CD14-positive monocyte (primary cell): ENCODE data around the gene CNOT2. TPM values are rescaled to one million over a fixed set of nuclear protein-coding genes. Genes with fewer than 3 reads are reported as not detected.

Experiments
- DNase-seq, 3 donors: peaks; one replicate each; pipeline ENCODE4 v3.0.0-alpha.2; 2011 to 2022
- H2AFZ ChIP-seq: 2 replicates; pipeline ENCODE4 v1.6.0; 2012; ENCODE audit warnings: mild to moderate bottlenecking, low read depth, low read length, inconsistent platforms; ENCODE audit not compliant: insufficient read depth, poor library complexity, severe bottlenecking
- H3K27ac ChIP-seq, 2 donors: 1 replicate in 1 of 2; 2 replicates in 1 of 2; pipeline ENCODE4 v1.5.1; 2012 to 2013; ENCODE audit warnings: low read length in 2 of 2, control low read depth in 1 of 2, inconsistent platforms in 1 of 2, low read depth in 1 of 2, mild to moderate bottlenecking in 1 of 2
- H3K27me3 ChIP-seq, 2 donors: one replicate each; pipeline versions ENCODE4 v1.6.0 to v1.6.1; 2011 to 2013; ENCODE audit warnings: low read length in 2 of 2; ENCODE audit not compliant: control insufficient read depth in 2 of 2, insufficient read depth in 2 of 2
- H3K36me3 ChIP-seq, 2 donors: replicated peaks in 1 of 2; 1 replicate in 1 of 2; 2 replicates in 1 of 2; pipeline versions ENCODE4 v1.5.1 to v1.6.1; 2012 to 2013; ENCODE audit warnings: low read length in 2 of 2, control low read depth in 1 of 2, inconsistent platforms in 1 of 2, mild to moderate bottlenecking in 1 of 2; ENCODE audit not compliant: insufficient read depth in 2 of 2, control insufficient read depth in 1 of 2
- H3K4me1 ChIP-seq, 2 donors: 1 replicate in 1 of 2; 2 replicates in 1 of 2; pipeline versions ENCODE4 v1.5.1 to v1.6.1; 2012 to 2013; ENCODE audit warnings: low read length in 2 of 2, control low read depth in 1 of 2, inconsistent platforms in 1 of 2, mild to moderate bottlenecking in 1 of 2, moderate library complexity in 1 of 2; ENCODE audit not compliant: insufficient read depth in 2 of 2, control insufficient read depth in 1 of 2
- H3K4me2 ChIP-seq: replicated peaks from 2 replicates; pipeline ENCODE3; 2012; ENCODE audit warnings: low read length, moderate library complexity, mild to moderate bottlenecking; ENCODE audit not compliant: poor library complexity, severe bottlenecking; ENCODE audit errors: extremely low read depth
- H3K4me3 ChIP-seq, 3 experiments: fragments of 200-600 bp in 1 of 3; sonication (generic) in 1 of 3; replicated peaks in 1 of 3; 1 replicate in 2 of 3; 2 replicates in 1 of 3; pipeline ENCODE4 v1.5.1; 2011 to 2013; ENCODE audit warnings: low read length in 3 of 3, mild to moderate bottlenecking in 3 of 3, control low read depth in 2 of 3, low read depth in 2 of 3, inconsistent platforms in 1 of 3, moderate library complexity in 1 of 3
- H3K79me2 ChIP-seq: 2 replicates; pipeline ENCODE4 v1.6.0; 2012; ENCODE audit warnings: mild to moderate bottlenecking, control low read depth, inconsistent platforms, low read length, moderate library complexity; ENCODE audit not compliant: insufficient read depth
- H3K9ac ChIP-seq: 2 replicates; pipeline ENCODE4 v1.6.0; 2017; ENCODE audit warnings: low read length, mild to moderate bottlenecking; ENCODE audit not compliant: insufficient read depth, poor library complexity, severe bottlenecking
- H3K9me3 ChIP-seq, 2 donors: replicated peaks in 1 of 2; 1 replicate in 1 of 2; 2 replicates in 1 of 2; pipeline versions ENCODE4 v1.5.1 to v1.6.1; 2012 to 2013; ENCODE audit warnings: low read length in 2 of 2, control low read depth in 1 of 2; ENCODE audit not compliant: control insufficient read depth in 1 of 2, insufficient read depth in 1 of 2
- H4K20me1 ChIP-seq: 2 replicates; pipeline ENCODE4 v1.6.0; 2012; ENCODE audit warnings: mild to moderate bottlenecking, low read length, control low read depth, moderate library complexity; ENCODE audit not compliant: insufficient read depth
- H3K27ac Mint-ChIP-seq, 7 donors: one replicate each; pipeline ENCODE4 v1.8.0; 2020; ENCODE audit warnings: mild to moderate bottlenecking in 7 of 7, mixed read lengths in 7 of 7, moderate library complexity in 6 of 7, inconsistent platforms in 2 of 7
- H3K27me3 Mint-ChIP-seq, 3 donors: one replicate each; pipeline ENCODE4 v1.8.0; 2021 to 2022; ENCODE audit warnings: low read depth in 3 of 3, mild to moderate bottlenecking in 3 of 3, mixed read lengths in 3 of 3, moderate library complexity in 3 of 3, inconsistent platforms in 1 of 3
- H3K36me3 Mint-ChIP-seq, 2 donors: one replicate each; pipeline ENCODE4 v1.8.0; 2020; ENCODE audit warnings: mixed read lengths in 2 of 2, inconsistent platforms in 1 of 2, mild to moderate bottlenecking in 1 of 2
- H3K4me1 Mint-ChIP-seq: one replicate; pipeline ENCODE4 v1.8.0; 2020; ENCODE audit warnings: mild to moderate bottlenecking, mixed read lengths
- H3K4me3 Mint-ChIP-seq, 2 donors: one replicate each; pipeline ENCODE4 v1.8.0; 2020; ENCODE audit warnings: mild to moderate bottlenecking in 2 of 2, mixed read lengths in 2 of 2, moderate library complexity in 1 of 2
- H3K9me3 Mint-ChIP-seq, 7 donors: one replicate each; pipeline ENCODE4 v1.8.0; 2020 to 2022; ENCODE audit warnings: mixed read lengths in 7 of 7, mild to moderate bottlenecking in 6 of 7, moderate library complexity in 6 of 7, inconsistent platforms in 2 of 7
- CTCF ChIP-seq: fragments of 200-600 bp; IDR thresholded peaks from one replicate; pipeline ENCODE4 v1.8.0; 2022; ENCODE audit warnings: antibody characterized with exemption, mild to moderate bottlenecking
- WGBS: methylation state at CpG from one replicate; pipeline ENCODE4 v1.1.5; 2013; ENCODE audit warnings: missing lambda C conversion rate; ENCODE audit not compliant: insufficient coverage; 5-methylcytosine and 5-hydroxymethylcytosine counted together
- intact Hi-C, 2 donors: fragments of 100-400 bp; cut with micrococcal nuclease; formaldehyde crosslinking; loops; one replicate each; pipeline versions ENCODE4 v1.15.0 to v1.15.1; 2023
- polyA plus RNA-seq, 3 donors: library from polyadenylated mRNA; depleted of rRNA in 1 of 3; unstranded in 2 of 3; stranded (reverse) in 1 of 3; fragments of 300-500 nt in 2 of 3; fragments of >200 nt in 1 of 3; fragmentation: Illumina TruSeq in 2 of 3; gene quantifications; 1 replicate in 2 of 3; 2 replicates in 1 of 3; pipeline ENCODE4 v1.2.3, GENCODE V29; 2012 to 2021

Gene CNOT2
- polyA plus RNA-seq, 3 donors, result 49.8 to 77.2 (median 72.7) TPM

GRCh38 chr12:70267550-70267949 lies 24.3 kb downstream of the CNOT2 start:
- H3K9ac ChIP-seq, result no peak overlapping the region
- no peak overlapping the region for H3K4me2 ChIP-seq
- H3K4me1 ChIP-seq, result peaks cover 0 to 12% of the 10 kb centered on the region in 2 donors
- TF ChIP-seq CTCF, result no peak
- H3K27me3 Mint-ChIP-seq, result peaks cover 0 to 2% (median 0%) of the 10 kb centered on the region in 3 donors
- no peaks in the 10 kb centered on the region for H3K36me3 ChIP-seq
- H3K27ac Mint-ChIP-seq, result peak overlapping the region in 4 of 7 donors; percentile 14 to 32 (median 18)
- H3K36me3 Mint-ChIP-seq, result peaks cover under 1 to 17% of the 10 kb centered on the region in 2 donors
- H3K4me3 Mint-ChIP-seq, result no peak overlapping the region
- H2AFZ ChIP-seq, result no peak overlapping the region
- H3K9me3 ChIP-seq, result no peaks in the 10 kb centered on the region
- DNase-seq, result peak in 1 of 3 donors; percentile 7
- H3K79me2 ChIP-seq, result peaks cover 100% of the 10 kb centered on the region
- no CpG with 5 or more reads among the region's 1 CpG for WGBS
- H3K9me3 Mint-ChIP-seq, result peaks cover 0 to 4% (median 0%) of the 10 kb centered on the region in 7 donors
- peaks cover 100% of the 10 kb centered on the region for H4K20me1 ChIP-seq
- intact Hi-C loops, result no loop called here
- H3K4me3 ChIP-seq, result no peak overlapping the region
- peak overlapping the region in 1 of 2 donors; percentile 45 for H3K27ac ChIP-seq
- H3K27me3 ChIP-seq, result no peaks in the 10 kb centered on the region
- H3K4me1 Mint-ChIP-seq, result peaks cover 34% of the 10 kb centered on the region

DNA sequence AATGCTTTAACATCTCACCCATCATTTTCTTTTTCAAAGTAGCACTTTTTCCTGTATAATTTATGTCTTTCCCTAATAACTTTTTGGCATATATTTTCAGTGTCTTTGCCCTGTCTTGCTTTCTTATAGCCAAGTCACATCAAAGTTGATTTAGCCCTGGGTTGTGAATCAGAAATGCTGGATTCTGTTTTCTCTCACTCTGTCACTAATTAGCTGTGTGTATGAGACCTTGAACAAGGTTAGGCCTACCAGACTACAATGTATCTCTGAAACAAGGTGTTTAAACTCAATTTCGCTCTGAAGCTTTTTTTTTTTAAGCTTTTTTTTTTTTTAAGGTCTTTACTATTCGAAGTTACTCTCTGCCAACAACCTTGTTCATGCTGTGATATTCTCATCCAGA lies 25.7 kb downstream of the CNOT2 start:
- Histone ChIP-seq H3K4me3 (no peak overlapping the region), H3K27me3 (no peaks in the 10 kb centered on the region), H3K9ac (no peak overlapping the region), H2AFZ (no peak overlapping the region), H4K20me1 (peaks cover 100% of the 10 kb centered on the region), H3K79me2 (peaks cover 100% of the 10 kb centered on the region), H3K4me1 (peaks cover 0 to 6% of the 10 kb centered on the region in 2 donors), H3K27ac (peak overlapping the region in 1 of 2 donors; percentile 27), H3K4me2 (no peak overlapping the region), H3K9me3 (no peaks in the 10 kb centered on the region), H3K36me3 (no peaks in the 10 kb centered on the region)
- peaks cover 30% of the 10 kb centered on the region for H3K4me1 Mint-ChIP-seq
- DNase-seq, result no peak
- no CpG with 5 or more reads among the region's 2 CpGs for WGBS
- TF ChIP-seq CTCF, result no peak
- peaks cover 0 to 1% (median 0%) of the 10 kb centered on the region in 7 donors for H3K9me3 Mint-ChIP-seq
- peaks cover 0 to 2% (median 0%) of the 10 kb centered on the region in 3 donors for H3K27me3 Mint-ChIP-seq
- no peak overlapping the region for H3K4me3 Mint-ChIP-seq
- intact Hi-C loops, result no loop called here
- peaks cover 2 to 15% of the 10 kb centered on the region in 2 donors for H3K36me3 Mint-ChIP-seq
- H3K27ac Mint-ChIP-seq, result peak overlapping the region in 2 of 7 donors; percentile 9 to 15
